Keratinocyte (primary cell): ENCODE data around the gene RAD23B. TPM values are rescaled to one million over a fixed set of nuclear protein-coding genes. Genes with fewer than 3 reads are reported as not detected.
A peak's percentile ranks its signal among the peaks of the same experiment; 100 is the strongest.

Experiments used
- DNase-seq: peaks from one replicate; pipeline ENCODE4 v3.0.0-alpha.2; 2011; ENCODE audit warnings: low read depth, missing footprints, low spot score
- FAIRE-seq: peaks from 2 replicates; lab custom pipeline; 2011; peaks lifted over from hg19 to GRCh38; lab: Jason Lieb, UNC
- H2AFZ ChIP-seq: 2 replicates; pipeline ENCODE4 v1.6.0; 2012; ENCODE audit warnings: low read length, control low read depth, inconsistent platforms; ENCODE audit not compliant: control insufficient read depth
- H3K27ac ChIP-seq: 2 replicates; pipeline ENCODE4 v1.5.1; 2011; ENCODE audit warnings: low read length; ENCODE audit not compliant: control insufficient read depth, insufficient read depth
- H3K27me3 ChIP-seq: 3 replicates; pipeline ENCODE4 v1.6.0; 2011; ENCODE audit warnings: low read length; ENCODE audit not compliant: control insufficient read depth, insufficient read depth; ENCODE audit errors: extremely low read depth
- H3K36me3 ChIP-seq, 2 experiments: 2 replicates in 1 of 2; 3 replicates in 1 of 2; pipeline ENCODE4 v1.5.1; 2011; ENCODE audit warnings: low read length in 2 of 2, mild to moderate bottlenecking in 1 of 2; ENCODE audit not compliant: control insufficient read depth in 2 of 2, insufficient read depth in 2 of 2; ENCODE audit errors: extremely low read depth in 1 of 2
- H3K4me1 ChIP-seq: 3 replicates; pipeline ENCODE4 v1.5.1; 2011; ENCODE audit warnings: low read length; ENCODE audit not compliant: control insufficient read depth, insufficient read depth; ENCODE audit errors: extremely low read depth
- H3K4me2 ChIP-seq: 3 replicates; pipeline ENCODE4 v1.6.0; 2011; ENCODE audit warnings: low read depth, low read length; ENCODE audit not compliant: control insufficient read depth, insufficient read depth; ENCODE audit errors: extremely low read depth
- H3K4me3 ChIP-seq, 3 experiments: fragments of 200-600 bp in 1 of 3; sonication (generic) in 1 of 3; 2 replicates in 2 of 3; 3 replicates in 1 of 3; pipeline ENCODE4 v1.5.1; 2011 to 2016; ENCODE audit warnings: low read length in 3 of 3, mild to moderate bottlenecking in 3 of 3, control low read depth in 2 of 3, inconsistent platforms in 1 of 3, low read depth in 1 of 3, mixed read lengths in 1 of 3, mixed run types in 1 of 3, moderate library complexity in 1 of 3; ENCODE audit not compliant: control insufficient read depth in 2 of 3, insufficient read depth in 2 of 3; ENCODE audit errors: extremely low read depth in 1 of 3
- H3K79me2 ChIP-seq: 2 replicates; pipeline ENCODE4 v1.6.0; 2012; ENCODE audit warnings: low read length; ENCODE audit not compliant: control insufficient read depth, insufficient read depth
- H3K9ac ChIP-seq: 3 replicates; pipeline ENCODE4 v1.6.0; 2011; ENCODE audit warnings: low read length; ENCODE audit not compliant: control insufficient read depth, insufficient read depth; ENCODE audit errors: extremely low read depth
- H3K9me1 ChIP-seq: 3 replicates; pipeline ENCODE4 v1.6.0; 2011; ENCODE audit warnings: low read length; ENCODE audit not compliant: control insufficient read depth, insufficient read depth; ENCODE audit errors: extremely low read depth
- H3K9me3 ChIP-seq: 2 replicates; pipeline ENCODE4 v1.5.1; 2012; ENCODE audit warnings: low read depth, low read length; ENCODE audit not compliant: control insufficient read depth
- H4K20me1 ChIP-seq: 3 replicates; pipeline ENCODE4 v1.6.0; 2011; ENCODE audit warnings: low read length; ENCODE audit not compliant: control insufficient read depth, insufficient read depth; ENCODE audit errors: extremely low read depth
- EZH2 ChIP-seq: IDR thresholded peaks from one replicate; pipeline ENCODE4 v1.6.1; 2012; ENCODE audit warnings: inconsistent platforms, mild to moderate bottlenecking, low read length, moderate library complexity
- dilution Hi-C: fragments of 300-500 bp; cut with MboI; formaldehyde crosslinking; loops from one replicate; pipeline ENCODE4 v1.7.0; 2020; ENCODE audit warnings: low sequenced_read_pairs; ENCODE audit not compliant: extremely low pct_ligation_motif_present
- polyA plus RNA-seq, 5 experiments: library from polyadenylated mRNA; depleted of rRNA in 3 of 5; stranded (reverse) in 3 of 5; stranded (forward) in 1 of 5; unstranded in 1 of 5; fragments of >200 nt; gene quantifications; 1 replicate in 1 of 5; 2 replicates in 3 of 5; 3 replicates in 1 of 5; pipeline versions ENCODE4 v1.2.1 to v1.2.3, GENCODE V29; 2011 to 2012; ENCODE audit warnings: missing spikeins in 2 of 5, low read depth in 1 of 5, low replicate concordance in 1 of 5
- TF ChIP-seq, protein P1 (sequence below), 3 experiments: IDR thresholded peaks in 1 of 3; conservative IDR thresholded peaks in 1 of 3; optimal IDR thresholded peaks in 1 of 3; 2 replicates in 2 of 3; 3 replicates in 1 of 3; pipeline versions ENCODE3 to v1.5.1; 2011; ENCODE audit warnings: low read length in 3 of 3, mild to moderate bottlenecking in 3 of 3, moderate library complexity in 2 of 3, control low read depth in 1 of 3, inconsistent platforms in 1 of 3; ENCODE audit not compliant: insufficient read depth in 2 of 3; ENCODE audit errors: extremely low read depth in 1 of 3

Gene RAD23B
- polyA plus RNA-seq, 1 donor (not counting 4 experiments of a cell fraction or from before 2014, with no cell fraction given): 168 TPM

DNA sequence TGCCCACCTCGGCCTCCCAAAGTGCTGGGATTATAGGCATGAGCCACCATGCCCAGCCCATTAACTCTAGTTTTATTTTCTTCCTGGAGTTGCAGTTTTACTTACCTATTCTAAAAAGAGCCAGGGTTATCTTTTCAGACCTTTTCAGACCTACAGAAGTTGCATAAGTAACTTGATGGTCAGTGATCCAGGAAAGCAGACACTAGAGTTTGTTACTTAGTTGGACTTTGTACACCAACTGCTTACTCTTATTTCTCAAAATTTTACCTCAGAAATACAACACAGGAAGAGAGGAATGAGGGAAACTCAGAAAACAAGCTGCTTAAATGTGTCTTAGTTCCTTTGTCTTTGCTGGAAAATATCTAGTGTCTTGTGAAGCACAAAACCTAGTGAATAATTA, 25.4 kb downstream of the RAD23B start:
- Histone ChIP-seq H3K4me3 (no peak overlapping the region), H3K9me3 (no peaks in the 10 kb centered on the region), H4K20me1 (peaks cover 18% of the 10 kb centered on the region), H3K27me3 (no peaks in the 10 kb centered on the region), H3K27ac (no peak overlapping the region), H2AFZ (no peak overlapping the region), H3K9me1 (no peaks in the 10 kb centered on the region), H3K79me2 (peaks cover 88% of the 10 kb centered on the region), H3K4me1 (no peaks in the 10 kb centered on the region), H3K9ac (no peak overlapping the region), H3K36me3 (peaks cover 23 to 32% of the 10 kb centered on the region in 2 experiments), H3K4me2 (no peak overlapping the region)
- DNase-seq (no peak), FAIRE-seq (peak; percentile 48)
- dilution Hi-C loops: loop anchor here (25.0 kb wide), 1 partner anchor 96 kb away; no protein-coding TSS in a partner anchor
- TF ChIP-seq, protein P1, sequence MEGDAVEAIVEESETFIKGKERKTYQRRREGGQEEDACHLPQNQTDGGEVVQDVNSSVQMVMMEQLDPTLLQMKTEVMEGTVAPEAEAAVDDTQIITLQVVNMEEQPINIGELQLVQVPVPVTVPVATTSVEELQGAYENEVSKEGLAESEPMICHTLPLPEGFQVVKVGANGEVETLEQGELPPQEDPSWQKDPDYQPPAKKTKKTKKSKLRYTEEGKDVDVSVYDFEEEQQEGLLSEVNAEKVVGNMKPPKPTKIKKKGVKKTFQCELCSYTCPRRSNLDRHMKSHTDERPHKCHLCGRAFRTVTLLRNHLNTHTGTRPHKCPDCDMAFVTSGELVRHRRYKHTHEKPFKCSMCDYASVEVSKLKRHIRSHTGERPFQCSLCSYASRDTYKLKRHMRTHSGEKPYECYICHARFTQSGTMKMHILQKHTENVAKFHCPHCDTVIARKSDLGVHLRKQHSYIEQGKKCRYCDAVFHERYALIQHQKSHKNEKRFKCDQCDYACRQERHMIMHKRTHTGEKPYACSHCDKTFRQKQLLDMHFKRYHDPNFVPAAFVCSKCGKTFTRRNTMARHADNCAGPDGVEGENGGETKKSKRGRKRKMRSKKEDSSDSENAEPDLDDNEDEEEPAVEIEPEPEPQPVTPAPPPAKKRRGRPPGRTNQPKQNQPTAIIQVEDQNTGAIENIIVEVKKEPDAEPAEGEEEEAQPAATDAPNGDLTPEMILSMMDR (optimal IDR thresholded peaks at IDR 0.05 in 1 of 3, IDR thresholded peaks at IDR 0.05 in 1 of 3, conservative IDR thresholded peaks at IDR 0.05 in 1 of 3; ENCODE audit: extremely low read depth in 1 of 3, insufficient read depth in 2 of 3, low read length in 3 of 3): no peak
- no peak for TF ChIP-seq EZH2

DNA sequence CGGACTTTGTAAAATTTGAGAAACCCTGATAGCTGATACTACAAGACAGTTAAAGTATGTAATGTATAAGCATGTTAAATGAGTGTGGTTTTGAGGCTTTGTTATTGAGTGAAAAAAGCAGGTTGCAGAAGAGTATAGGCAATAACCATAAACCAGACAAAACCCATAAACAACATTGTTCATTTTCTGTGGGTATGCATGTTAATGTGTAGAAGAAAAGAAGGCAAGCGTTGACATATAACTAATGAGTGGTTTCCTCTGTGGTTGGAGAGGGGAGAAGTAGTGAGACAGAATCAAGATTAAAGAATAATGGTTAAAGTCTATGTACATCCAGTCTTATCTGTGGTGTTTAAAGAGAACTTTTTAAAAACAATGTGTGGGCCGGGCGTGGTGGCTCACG, 26.2 kb downstream of the RAD23B start:
- Histone ChIP-seq H3K9ac (no peak overlapping the region), H2AFZ (no peak overlapping the region), H3K4me3 (no peak overlapping the region), H4K20me1 (peaks cover 18% of the 10 kb centered on the region), H3K27ac (no peak overlapping the region), H3K27me3 (no peaks in the 10 kb centered on the region), H3K79me2 (peaks cover 88% of the 10 kb centered on the region), H3K9me3 (no peaks in the 10 kb centered on the region), H3K4me2 (no peak overlapping the region), H3K9me1 (no peaks in the 10 kb centered on the region), H3K36me3 (peaks cover 24 to 32% of the 10 kb centered on the region in 2 experiments), H3K4me1 (no peaks in the 10 kb centered on the region)
- no peak for DNase-seq
- dilution Hi-C loops: loop anchor here (25.0 kb wide), 1 partner anchor 97 kb away; no protein-coding TSS in a partner anchor
- no peak for FAIRE-seq
- no peak for TF ChIP-seq EZH2
- TF ChIP-seq, protein P1 (optimal IDR thresholded peaks at IDR 0.05 in 1 of 3, IDR thresholded peaks at IDR 0.05 in 1 of 3, conservative IDR thresholded peaks at IDR 0.05 in 1 of 3; ENCODE audit: extremely low read depth in 1 of 3, insufficient read depth in 2 of 3, low read length in 3 of 3): no peak
